Mesothelial cell of epicardium (in vitro differentiated cells): ENCODE measurements around the gene POP7. TPM values are rescaled to one million over a fixed set of nuclear protein-coding genes. Genes with fewer than 3 reads are reported as not detected.
"Not testable (repeated sequence)": the region's sequence is repeated elsewhere in the genome, so short reads cannot be mapped to it uniquely, and the experiment has no call there.

Experiments
- DNase-seq, 2 experiments: peaks; one replicate each; pipeline ENCODE4 v3.0.0; 2021; ENCODE audit warnings: low spot score in 2 of 2; ENCODE audit not compliant: unreplicated experiment in 2 of 2
- H3K27ac Mint-ChIP-seq: 2 replicates; pipeline ENCODE4 v1.8.0; 2021; ENCODE audit warnings: mixed read lengths
- H3K27me3 Mint-ChIP-seq: 2 replicates; pipeline ENCODE4 v1.8.0; 2021; ENCODE audit warnings: low read depth, mixed read lengths
- H3K36me3 Mint-ChIP-seq: 2 replicates; pipeline ENCODE4 v1.8.0; 2021; ENCODE audit warnings: mixed read lengths
- H3K4me1 Mint-ChIP-seq: 2 replicates; pipeline ENCODE4 v1.8.0; 2021; ENCODE audit warnings: mixed read lengths
- H3K4me3 Mint-ChIP-seq: 2 replicates; pipeline ENCODE4 v1.8.0; 2021; ENCODE audit warnings: mild to moderate bottlenecking, moderate library complexity, mixed read lengths
- H3K9me3 Mint-ChIP-seq: 2 replicates; pipeline ENCODE4 v1.8.0; 2021; ENCODE audit warnings: mixed read lengths
- total RNA-seq: library from RNA; stranded (reverse); gene quantifications from 3 replicates; pipeline ENCODE4 v1.2.1, GENCODE V29; 2021
- TF ChIP-seq, protein P1 (sequence below): fragments of 200-600 bp; sonication (generic); IDR thresholded peaks from one replicate; pipeline ENCODE4 v1.5.0; 2021; ENCODE audit warnings: antibody characterized with exemption; ENCODE audit not compliant: unreplicated experiment

Gene POP7
- total RNA-seq, 1 donor from 2014 or later, result 26.0 TPM

DNA sequence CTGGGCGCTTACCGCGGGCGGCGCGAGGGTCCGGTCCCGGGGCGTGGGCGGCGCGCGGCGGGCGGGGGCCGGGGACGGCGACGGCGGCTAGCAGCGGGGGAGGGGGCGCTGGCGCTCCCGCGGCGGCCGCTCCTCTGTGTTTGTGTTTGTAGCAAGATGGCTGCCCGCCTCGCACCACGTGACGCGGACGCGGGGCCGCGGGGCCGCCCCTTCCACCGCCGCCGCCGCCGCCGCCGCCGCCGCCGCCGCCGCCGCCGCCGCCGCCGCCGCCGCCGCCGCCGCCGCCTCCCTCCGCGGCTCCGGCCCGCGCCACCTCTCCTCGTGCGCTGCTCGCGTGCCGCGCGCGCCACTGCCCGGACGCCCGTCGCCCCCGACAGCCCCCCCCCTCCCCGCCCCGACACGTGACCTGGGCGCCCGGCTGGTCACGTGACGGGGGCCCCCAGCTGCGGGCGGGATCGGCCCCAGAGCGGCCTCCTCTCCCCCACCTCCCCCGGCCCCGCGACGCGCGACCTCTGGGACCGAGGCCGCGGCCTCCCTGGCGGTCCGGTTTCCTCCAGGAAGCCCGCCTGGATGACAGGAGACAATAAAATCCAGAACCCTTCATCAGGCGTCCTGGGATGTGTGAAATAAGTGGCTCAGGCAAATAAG lies 11.7 kb upstream of the POP7 start, which contains the start of gene GIGYF1:
GIGYF1 (minus strand) TSS at position 153 of the 648 bp plus-strand sequence. CDS start 6,012 bp downstream, outside the sequence.
- peak; percentile 75 to 76 for DNase-seq
- Mint-ChIP-seq H3K4me3 (peak within 1 kb of the TSS; percentile 96), H3K4me1 (peaks cover 20% of the 10 kb centered on the region), H3K36me3 (no peaks in the 10 kb centered on the region), H3K27ac (peak within 1 kb of the TSS; percentile 97), H3K9me3 (no peaks in the 10 kb centered on the region), H3K27me3 (peaks cover 3% of the 10 kb centered on the region)
- TF ChIP-seq, protein P1, sequence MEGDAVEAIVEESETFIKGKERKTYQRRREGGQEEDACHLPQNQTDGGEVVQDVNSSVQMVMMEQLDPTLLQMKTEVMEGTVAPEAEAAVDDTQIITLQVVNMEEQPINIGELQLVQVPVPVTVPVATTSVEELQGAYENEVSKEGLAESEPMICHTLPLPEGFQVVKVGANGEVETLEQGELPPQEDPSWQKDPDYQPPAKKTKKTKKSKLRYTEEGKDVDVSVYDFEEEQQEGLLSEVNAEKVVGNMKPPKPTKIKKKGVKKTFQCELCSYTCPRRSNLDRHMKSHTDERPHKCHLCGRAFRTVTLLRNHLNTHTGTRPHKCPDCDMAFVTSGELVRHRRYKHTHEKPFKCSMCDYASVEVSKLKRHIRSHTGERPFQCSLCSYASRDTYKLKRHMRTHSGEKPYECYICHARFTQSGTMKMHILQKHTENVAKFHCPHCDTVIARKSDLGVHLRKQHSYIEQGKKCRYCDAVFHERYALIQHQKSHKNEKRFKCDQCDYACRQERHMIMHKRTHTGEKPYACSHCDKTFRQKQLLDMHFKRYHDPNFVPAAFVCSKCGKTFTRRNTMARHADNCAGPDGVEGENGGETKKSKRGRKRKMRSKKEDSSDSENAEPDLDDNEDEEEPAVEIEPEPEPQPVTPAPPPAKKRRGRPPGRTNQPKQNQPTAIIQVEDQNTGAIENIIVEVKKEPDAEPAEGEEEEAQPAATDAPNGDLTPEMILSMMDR, result no peak

DNA sequence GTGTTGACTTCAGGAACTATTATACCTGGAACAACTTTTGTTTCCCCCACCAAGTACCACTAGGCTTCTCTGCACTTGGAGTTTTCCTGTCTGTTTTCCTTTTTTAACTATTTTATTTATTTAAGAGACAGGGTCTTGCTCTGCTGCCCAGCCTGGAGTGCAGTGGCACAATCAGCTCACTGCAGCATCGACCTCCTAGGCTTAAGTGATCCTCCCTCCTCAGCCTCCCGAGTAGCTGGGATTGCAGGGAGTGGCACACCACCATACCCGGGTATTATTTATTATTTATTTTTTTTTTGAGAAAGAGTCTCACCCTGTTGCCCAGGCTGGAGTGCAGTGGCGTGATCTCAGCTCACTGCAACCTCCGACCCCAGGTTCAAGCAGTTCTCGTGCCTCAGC lies 9.8 kb upstream of the POP7 start:
- no peaks in the 10 kb centered on the region for H3K9me3 Mint-ChIP-seq
- peaks cover 20% of the 10 kb centered on the region for H3K4me1 Mint-ChIP-seq
- H3K27ac Mint-ChIP-seq, result no peak overlapping the region
- peak overlapping the region; percentile 64 for H3K4me3 Mint-ChIP-seq
- DNase-seq, result no peak
- no peaks in the 10 kb centered on the region for H3K36me3 Mint-ChIP-seq
- peaks cover 12% of the 10 kb centered on the region for H3K27me3 Mint-ChIP-seq
- TF ChIP-seq, protein P1, result no peak

DNA sequence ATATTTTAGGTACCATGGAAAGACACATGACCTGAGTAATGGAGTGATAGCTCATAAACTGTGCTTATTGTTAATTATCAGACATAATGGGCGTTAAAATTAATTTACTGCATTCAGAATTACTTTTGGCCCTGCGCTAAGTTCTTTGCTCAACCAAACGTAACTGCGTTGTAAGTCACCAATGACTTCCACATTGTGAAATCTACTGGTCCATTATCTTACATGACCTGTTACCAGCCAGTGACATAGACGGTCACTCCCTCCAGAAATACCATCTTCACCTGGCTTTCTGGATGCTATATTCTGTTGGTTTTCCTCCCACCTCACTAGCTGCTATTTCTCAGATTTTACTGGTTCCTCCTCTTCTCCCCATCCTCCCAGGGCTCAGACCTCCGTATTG lies 6.9 kb upstream of the POP7 start:
- no peak overlapping the region for H3K27ac Mint-ChIP-seq
- DNase-seq, result no peak
- TF ChIP-seq, protein P1, result no peak
- no peaks in the 10 kb centered on the region for H3K9me3 Mint-ChIP-seq
- no peaks in the 10 kb centered on the region for H3K4me1 Mint-ChIP-seq
- H3K36me3 Mint-ChIP-seq, result no peaks in the 10 kb centered on the region
- H3K4me3 Mint-ChIP-seq, result no peak overlapping the region
- H3K27me3 Mint-ChIP-seq, result peaks cover 15% of the 10 kb centered on the region

DNA sequence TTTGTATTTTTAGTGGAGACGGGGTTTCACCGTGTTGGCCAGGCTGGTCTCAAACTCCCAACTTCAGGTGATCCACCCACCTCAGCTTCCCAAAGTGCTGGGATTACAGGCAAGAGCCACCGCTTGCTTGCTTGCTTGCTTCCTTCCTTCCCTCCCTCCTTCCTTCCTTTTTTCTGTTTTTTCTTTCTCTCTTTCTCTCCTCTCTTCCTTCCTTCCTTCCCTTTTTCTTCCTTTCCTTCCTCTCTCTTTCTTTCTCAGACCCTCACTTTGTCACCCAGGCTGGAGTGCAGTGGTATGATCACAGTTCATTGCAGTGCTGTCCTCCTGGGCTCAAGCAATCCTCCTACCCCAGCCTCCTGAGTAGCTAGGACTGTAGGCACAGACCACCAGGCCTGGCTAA lies 4.8 kb upstream of the POP7 start:
- not testable (repeated sequence) for H3K27ac Mint-ChIP-seq, H3K9me3 Mint-ChIP-seq, H3K36me3 Mint-ChIP-seq, H3K4me1 Mint-ChIP-seq, H3K4me3 Mint-ChIP-seq, DNase-seq
- H3K27me3 Mint-ChIP-seq, result peaks cover 15% of the 10 kb centered on the region

DNA sequence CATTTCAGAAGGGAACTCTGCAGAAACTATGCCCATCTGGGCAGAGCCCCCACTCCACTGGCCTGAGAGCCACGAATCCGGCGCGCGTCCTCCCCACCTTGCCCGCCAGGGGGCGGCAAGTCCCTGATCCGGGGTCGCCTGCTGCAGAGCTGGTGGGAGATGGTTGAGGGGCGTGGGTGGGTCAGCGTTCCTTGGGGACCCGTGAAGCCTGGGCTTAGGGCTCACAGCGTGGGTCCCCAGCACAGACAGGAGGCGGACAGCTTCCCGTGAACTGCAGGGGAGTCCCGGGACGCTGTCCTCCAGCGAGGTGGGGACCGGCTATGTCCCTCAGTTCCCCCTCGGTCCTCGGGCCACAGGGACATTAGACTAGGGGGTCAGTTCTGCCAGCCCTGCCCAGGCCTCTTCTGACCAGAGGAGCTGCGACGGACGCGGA lies 585 bp upstream of the POP7 start:
- Mint-ChIP-seq H3K4me1 (peaks cover 12% of the 10 kb centered on the region), H3K9me3 (no peaks in the 10 kb centered on the region), H3K4me3 (peak overlapping the region; percentile 92), H3K27me3 (peaks cover 7% of the 10 kb centered on the region), H3K27ac (peak overlapping the region; percentile 96), H3K36me3 (no peaks in the 10 kb centered on the region)
- peak; percentile 77 to 95 for DNase-seq
- TF ChIP-seq, protein P1, result peak; percentile 98

DNA sequence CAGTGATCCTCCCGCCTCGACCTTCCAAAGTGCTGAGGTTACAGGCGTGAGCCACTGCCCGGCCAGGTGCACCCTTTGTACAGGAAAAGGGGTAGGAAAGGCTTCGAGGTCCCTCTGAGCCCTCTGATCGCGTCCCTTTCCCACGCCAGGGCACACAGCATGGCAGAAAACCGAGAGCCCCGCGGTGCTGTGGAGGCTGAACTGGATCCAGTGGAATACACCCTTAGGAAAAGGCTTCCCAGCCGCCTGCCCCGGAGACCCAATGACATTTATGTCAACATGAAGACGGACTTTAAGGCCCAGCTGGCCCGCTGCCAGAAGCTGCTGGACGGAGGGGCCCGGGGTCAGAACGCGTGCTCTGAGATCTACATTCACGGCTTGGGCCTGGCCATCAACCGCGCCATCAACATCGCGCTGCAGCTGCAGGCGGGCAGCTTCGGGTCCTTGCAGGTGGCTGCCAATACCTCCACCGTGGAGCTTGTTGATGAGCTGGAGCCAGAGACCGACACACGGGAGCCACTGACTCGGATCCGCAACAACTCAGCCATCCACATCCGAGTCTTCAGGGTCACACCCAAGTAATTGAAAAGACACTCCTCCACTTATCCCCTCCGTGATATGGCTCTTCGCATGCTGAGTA lies 871 bp downstream of the POP7 start:
- TF ChIP-seq, protein P1, result no peak
- H3K27me3 Mint-ChIP-seq, result no peaks in the 10 kb centered on the region
- H3K4me1 Mint-ChIP-seq, result peaks cover 12% of the 10 kb centered on the region
- H3K27ac Mint-ChIP-seq, result peak overlapping the region; percentile 96
- peak overlapping the region; percentile 92 for H3K4me3 Mint-ChIP-seq
- DNase-seq, result no peak
- no peaks in the 10 kb centered on the region for H3K36me3 Mint-ChIP-seq
- H3K9me3 Mint-ChIP-seq, result no peaks in the 10 kb centered on the region
